CD1c-positive myeloid dendritic cell (primary cell): ENCODE measurements around the gene AGAP2.
A peak's percentile ranks its signal among the peaks of the same experiment; 100 is the strongest.
"Not testable (repeated sequence)": the region's sequence is repeated elsewhere in the genome, so short reads cannot be mapped to it uniquely, and the experiment has no call there.

Experiments used
- DNase-seq: peaks from one replicate; pipeline ENCODE4 v3.0.0-alpha.2; 2016; ENCODE audit errors: extremely low spot score

AGAP2 gene

GRCh38 chr12:57694459-57695019 is 44.0 kb downstream of the AGAP2 start:
- DNase-seq = no peak

- DNase-seq = peak; percentile 99
Observed at GRCh38 chr12:57693659-57694458, 44.7 kb downstream of the AGAP2 start, which contains the start of gene OS9. TSS of gene OS9 (plus strand) at chr12:57694132. CDS start at chr12:57694162, 30 bp downstream.

- no peak for DNase-seq
Observed at GRCh38 chr12:57693317-57693658, 45.3 kb downstream of the AGAP2 start.

- DNase-seq = no peak
Observed at GRCh38 chr12:57692500-57692899, 46.0 kb downstream of the AGAP2 start.

- DNase-seq = no peak
Observed at GRCh38 chr12:57688931-57689330, 49.6 kb downstream of the AGAP2 start.

- no peak for DNase-seq
Observed at GRCh38 chr12:57687862-57688261, 50.7 kb downstream of the AGAP2 start.

GRCh38 chr12:57679697-57680096 is 58.8 kb downstream of the AGAP2 start:
- no peak for DNase-seq

GRCh38 chr12:57677947-57678346 is 60.6 kb downstream of the AGAP2 start:
- not testable (repeated sequence) for DNase-seq

GRCh38 chr12:57674691-57675090 is 63.9 kb downstream of the AGAP2 start:
- no peak for DNase-seq
